HG03066 (cell line): ENCODE results near the gene TSPAN17.

Source experiments
- ATAC-seq: cut with Tn5 transposase; IDR thresholded peaks from one replicate; pipeline ENCODE4 v1.9.1; 2021; ENCODE audit warnings: low read depth; ENCODE audit not compliant: unreplicated experiment

The TSPAN17 gene

DNA sequence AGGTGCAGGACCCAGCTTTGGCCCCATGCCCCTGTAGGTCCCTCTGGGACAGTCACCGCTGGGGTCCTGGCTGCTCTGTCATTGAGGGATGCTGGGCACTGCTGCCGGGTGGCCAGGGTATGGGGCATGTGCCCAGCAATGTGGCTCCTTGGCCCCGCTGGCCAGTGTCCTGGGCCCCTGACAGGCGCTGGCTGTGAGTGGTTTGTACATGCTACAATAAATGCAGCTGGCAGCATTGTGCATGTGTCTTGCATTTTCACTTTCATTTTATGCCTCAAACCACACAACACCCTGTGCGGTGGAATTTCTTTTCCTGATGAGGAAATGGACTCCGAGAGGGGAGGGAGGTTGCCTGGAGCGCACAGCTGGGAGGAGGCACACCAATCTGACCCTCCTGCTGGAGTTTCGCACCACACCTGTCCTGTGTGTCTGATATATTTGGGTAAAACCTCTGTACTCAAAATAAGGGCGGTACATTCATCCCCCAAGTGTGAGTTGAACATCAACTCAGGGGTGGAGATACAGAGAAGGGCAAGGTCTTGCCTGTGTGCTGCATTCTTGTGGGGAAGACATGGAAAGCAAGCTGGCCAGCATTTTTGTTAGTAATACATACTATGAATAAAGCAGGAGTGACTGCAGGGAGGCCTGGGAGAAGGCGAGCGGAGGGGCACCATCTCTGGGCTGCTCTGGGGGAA lies 11.7 kb downstream of the TSPAN17 start:
- ATAC-seq, result no peak

DNA sequence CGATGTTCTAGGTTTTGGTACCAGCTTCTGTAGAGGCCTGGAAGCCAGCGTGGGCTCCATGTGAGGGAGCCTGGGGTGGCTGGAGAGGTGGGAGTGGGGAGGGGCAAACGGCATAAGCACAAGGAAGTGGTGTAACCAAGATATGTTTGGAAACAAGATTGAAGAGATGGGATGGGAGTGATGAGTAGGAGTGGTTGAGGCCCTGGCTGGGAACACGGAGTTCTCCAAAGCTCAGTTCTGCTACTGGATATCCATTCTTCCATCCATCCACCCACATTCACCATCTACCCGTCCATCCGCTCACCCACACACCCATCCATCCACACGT lies 12.2 kb downstream of the TSPAN17 start:
- no peak for ATAC-seq

DNA sequence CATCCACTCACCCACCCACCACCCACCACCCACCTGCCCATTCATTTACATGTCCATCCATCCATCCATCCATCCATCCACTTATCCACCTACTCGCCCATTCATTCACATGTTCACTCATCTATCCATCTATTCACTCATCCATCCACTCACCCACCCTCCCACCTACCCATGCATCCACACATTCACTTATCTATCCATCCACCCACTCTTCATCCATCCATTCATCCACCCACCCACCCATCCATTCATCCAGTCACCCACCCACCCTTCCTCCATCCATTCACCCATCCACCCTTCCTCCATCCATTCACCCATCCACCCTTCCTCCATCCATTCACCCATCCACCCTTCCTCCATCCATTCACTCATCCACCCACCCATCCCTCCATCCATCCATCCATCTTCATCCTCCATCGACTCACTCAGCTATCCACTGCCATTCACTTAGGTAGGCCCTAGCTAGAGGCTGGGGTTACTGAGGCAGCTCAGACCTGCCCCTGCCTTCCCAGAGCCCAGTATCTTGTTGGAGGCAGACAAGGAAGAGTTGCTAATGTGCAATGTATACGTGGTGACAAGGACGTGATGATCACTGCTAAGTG lies 12.7 kb downstream of the TSPAN17 start:
- ATAC-seq, result no peak

DNA sequence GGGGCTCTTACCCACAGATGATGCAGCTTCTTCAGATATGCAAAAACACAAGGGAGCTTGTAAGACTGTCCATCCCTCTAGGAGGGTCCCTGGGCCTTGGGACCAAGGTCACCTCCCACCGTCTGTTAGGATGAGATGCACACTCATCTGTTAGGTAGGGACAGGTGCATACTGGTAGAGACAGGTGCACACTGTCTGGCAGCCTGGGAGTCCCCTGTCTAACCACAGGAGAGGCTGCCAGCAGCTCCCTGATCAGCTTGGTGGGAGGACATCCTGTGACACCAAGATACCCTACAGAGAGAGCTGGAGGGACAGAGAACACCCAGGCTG lies 13.2 kb downstream of the TSPAN17 start:
- no peak for ATAC-seq

DNA sequence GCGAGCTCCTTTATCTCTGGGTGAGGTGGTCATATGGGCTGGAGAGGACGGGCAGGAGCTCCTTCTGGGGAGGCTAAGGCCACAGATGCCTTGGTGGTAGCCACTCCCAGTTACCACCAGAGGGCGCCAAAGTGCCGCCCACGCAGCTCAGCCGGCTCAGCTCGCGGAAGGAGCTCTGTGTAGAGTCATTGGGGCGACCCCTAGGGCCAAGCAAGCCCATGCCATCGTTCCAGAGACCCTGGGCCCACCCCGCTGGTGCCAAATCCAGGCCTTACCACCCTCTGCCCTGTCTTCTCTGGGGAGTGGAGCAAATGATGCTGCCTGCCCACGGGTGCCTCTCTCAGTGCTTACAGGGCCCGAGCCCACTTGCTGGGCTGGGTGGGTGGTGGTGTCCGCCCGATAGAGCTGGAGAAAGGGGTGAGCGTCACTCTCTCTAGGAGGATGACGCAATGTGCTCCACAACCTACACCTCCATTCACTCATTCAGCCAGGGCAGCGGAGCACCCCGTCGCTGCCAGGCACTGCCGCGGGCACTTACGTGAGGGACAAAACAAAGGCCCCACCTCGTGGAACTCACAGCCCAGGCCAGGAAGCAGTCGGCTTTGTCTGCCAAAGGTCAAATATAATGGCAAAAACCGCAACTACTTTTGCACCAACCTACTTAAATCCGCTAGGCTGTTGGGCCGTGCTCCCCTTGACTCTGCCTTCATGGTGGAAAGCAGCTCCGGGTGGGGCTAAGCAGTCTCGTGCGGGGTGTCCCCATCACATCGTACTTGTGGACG lies 13.8 kb downstream of the TSPAN17 start:
- ATAC-seq, result peak; percentile 49

DNA sequence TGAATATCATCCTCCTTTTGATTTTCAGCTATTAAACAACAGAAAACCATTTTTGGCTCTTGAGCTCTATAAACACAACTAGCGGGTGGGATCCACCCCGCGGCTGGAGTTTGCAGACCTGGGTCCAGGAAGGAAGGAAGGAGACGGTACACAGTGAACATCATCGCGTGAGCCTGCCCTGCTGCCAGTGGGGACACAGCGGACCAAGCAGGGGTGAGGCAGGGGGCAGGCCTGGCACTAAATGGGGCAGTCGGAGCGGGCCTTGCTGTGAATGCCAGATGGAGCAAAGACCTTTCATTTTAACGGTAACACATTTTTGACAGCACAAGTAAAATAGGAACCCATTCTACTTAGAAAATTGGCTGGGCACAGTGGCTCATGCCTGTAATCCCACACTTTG lies 14.4 kb downstream of the TSPAN17 start:
- no peak for ATAC-seq

- ATAC-seq, result no peak
These were observed 15.4 kb downstream of the TSPAN17 start for GRCh38 chr5:176662371-176663333.

DNA sequence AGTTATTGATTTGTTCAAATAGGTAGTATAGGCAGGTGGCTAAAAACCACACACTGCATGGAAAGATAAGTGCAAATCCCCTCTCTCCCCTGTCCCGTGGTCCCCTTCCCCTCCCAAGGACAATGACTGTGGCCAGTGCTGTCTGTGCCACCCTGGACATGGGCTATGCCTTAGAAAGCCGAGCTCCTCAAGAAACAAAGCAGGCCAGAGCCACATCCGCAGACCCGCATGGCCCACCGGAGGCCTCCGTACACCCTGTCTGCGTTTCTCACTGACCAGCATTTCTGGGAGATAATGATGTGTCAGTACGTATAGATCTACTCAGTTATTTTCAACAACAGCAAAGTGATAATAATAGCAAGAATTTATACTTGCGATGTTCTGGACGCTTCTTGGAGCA lies 16.3 kb downstream of the TSPAN17 start:
- ATAC-seq, result no peak

DNA sequence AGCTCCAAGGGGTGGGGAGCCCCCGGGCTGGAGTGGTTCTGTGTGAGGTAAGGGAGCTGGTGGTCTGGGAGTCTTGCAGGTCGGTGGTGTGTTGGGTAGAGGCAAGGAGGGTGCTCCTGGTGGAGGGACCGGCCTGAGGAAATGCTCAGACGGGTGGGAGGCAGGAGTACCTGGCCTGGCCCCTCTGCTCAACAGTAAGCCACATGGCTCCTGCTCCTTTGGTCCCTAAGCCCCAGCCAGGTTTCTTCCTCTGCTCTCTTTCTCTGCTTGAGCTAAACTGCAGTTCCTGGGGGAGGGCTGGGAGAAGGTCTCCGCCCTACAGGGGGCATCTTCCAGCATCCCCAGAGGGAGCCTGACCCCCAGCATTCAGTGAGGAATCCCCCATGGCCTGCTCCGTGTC lies 17.2 kb downstream of the TSPAN17 start:
- ATAC-seq, result no peak

DNA sequence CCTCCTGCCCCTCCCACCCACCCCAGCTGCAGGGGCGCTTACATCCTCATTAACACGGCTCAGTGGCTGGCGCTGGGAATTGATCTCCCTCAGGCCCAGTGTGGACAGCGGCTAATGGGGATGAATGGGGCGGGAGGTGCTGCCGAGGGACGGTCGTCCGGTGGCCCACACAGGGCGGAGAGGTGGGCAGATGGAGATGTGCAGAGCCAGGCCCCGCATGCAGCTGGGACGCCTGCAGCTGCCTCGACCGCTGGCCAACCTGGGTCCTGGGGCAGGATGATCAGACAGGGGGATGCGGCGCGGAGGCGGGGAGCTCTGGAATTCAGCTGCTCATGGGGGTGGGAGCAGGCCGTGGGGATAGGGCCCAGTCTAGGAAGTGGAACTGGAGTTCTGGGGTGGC lies 17.6 kb downstream of the TSPAN17 start:
- ATAC-seq, result no peak

DNA sequence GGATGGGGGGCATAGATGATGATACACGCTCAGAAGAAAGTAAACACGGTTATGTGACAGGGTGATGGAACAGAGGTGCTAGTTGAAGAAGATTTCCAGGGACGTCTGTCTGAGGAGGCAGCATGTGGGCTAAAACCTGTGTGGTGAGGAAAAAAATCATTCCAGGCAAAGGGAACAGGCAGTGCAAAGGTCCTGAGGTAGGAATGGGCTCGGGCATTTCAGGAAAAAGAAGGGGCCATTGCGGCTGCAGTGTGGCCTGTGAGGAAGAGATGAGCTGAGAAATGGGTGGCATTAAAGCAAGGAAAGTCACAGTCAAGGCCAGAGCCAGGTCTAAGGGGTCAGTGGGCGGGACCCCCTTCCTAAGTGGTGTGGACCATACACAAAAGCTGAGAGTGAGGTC lies 18.2 kb downstream of the TSPAN17 start:
- no peak for ATAC-seq

- no peak for ATAC-seq
These were observed 20.4 kb downstream of the TSPAN17 start for GRCh38 chr5:176667637-176668036.

DNA sequence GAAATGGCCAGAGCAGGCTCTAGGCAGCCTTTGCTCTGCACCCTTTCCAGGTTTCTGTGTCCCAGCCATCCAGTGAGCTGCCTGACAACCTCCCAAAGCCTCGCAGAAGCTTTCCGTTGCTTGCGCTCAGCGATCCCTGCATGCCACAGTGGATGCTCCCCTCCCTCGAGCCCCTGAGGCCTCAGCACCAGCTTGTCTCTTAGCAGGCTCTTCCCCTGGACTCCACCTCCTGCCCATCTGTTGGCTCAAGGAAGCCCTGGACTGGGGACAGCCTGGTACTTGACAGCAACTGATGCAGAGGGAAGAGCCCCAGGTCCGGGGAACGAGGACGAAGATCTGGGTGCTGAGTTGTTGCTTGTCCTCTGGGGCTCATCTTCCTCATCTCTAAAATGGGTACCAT lies 23.2 kb downstream of the TSPAN17 start:
- no peak for ATAC-seq

DNA sequence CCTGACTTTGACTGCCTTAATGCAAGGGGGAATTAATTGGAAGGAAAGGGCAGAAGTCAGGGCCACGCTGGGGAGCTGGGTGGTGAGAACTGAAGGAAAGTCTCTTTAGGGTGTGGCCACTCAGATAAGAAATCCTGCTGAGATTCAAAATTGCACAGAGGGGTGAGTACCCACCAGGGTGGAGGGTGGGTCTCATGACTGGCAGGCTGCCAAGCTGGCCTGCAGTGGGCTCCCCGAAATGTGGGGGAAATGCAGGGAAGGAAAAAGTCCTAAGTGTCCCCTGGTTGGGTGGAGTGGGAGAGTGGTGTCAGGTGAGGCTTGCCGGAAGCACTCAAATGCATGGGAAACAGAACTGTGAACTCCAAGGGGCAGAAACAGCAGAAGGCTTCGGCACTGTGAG lies 24.1 kb downstream of the TSPAN17 start:
- ATAC-seq, result no peak

- no peak for ATAC-seq
These were observed 24.8 kb downstream of the TSPAN17 start for GRCh38 chr5:176671890-176672747.

GRCh38 chr5:176673651-176674583 lies 26.6 kb downstream of the TSPAN17 start:
- ATAC-seq, result no peak

DNA sequence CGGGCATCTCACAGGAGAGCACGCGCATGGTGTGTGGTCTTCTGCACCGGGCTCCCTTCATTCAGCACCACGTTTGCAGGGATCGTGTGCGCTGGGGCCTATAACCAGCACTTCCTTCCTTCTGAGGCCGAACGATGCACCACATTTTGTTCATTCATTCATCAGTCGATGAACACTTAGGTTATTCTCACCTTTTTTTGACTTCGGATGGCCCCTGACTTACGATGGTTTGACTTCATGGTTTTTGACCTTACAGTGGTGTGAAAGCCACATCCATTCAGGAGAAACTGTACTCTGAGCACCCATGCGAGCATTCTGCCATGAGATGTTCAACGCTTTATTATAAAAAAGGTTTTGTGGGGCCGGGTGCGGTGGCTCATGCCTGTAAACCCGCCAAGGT lies 27.5 kb downstream of the TSPAN17 start:
- no peak for ATAC-seq

DNA sequence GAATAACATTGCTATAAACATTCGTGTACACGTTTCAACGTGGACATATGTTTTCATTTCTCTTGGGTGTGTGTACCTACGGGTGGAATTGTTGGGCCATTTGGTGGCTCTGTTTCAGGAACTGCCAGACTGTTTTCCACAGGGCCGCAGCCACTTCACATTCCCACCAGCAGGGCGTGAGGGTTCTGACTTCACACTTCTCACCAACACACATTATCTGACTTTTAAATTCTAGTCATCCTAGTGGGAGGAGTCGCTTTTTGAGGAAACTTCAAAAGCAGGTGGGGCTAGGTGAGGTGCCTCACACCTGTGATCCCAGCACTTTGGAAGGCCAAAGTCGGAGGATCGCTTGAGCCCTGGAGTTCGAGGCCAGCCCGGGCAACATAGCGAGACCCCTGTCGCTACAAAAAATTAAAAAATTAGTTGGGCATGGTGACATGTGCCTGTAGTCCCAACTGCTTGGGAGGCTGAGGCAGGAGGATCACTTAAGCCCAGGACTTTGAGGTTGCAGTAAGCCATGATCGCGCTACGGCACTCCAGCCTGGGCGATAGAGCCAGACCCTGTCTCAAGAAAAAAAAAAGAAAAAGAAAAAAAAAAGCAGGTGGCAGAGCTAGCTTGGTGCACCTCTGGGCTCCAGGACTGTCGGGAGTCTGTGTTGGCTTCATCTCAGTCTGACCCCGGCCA lies 28.5 kb downstream of the TSPAN17 start:
- ATAC-seq, result no peak
